Loucy (cell line): ENCODE results near the gene KAT8.

ENCODE experiments used
- EZH2phosphoT487 ChIP-seq: fragments of 200-600 bp; IDR thresholded peaks from 2 replicates; pipeline ENCODE4 v1.6.1; 2018; ENCODE audit warnings: antibody characterized with exemption, mild to moderate bottlenecking, moderate library complexity, borderline replicate concordance
- TF ChIP-seq, protein P1 (sequence below): fragments of 200-600 bp; sonication (generic); conservative IDR thresholded peaks from 2 replicates; pipeline ENCODE4 v1.5.1; 2014; ENCODE audit warnings: mild to moderate bottlenecking, antibody characterized with exemption, low read length

DNA sequence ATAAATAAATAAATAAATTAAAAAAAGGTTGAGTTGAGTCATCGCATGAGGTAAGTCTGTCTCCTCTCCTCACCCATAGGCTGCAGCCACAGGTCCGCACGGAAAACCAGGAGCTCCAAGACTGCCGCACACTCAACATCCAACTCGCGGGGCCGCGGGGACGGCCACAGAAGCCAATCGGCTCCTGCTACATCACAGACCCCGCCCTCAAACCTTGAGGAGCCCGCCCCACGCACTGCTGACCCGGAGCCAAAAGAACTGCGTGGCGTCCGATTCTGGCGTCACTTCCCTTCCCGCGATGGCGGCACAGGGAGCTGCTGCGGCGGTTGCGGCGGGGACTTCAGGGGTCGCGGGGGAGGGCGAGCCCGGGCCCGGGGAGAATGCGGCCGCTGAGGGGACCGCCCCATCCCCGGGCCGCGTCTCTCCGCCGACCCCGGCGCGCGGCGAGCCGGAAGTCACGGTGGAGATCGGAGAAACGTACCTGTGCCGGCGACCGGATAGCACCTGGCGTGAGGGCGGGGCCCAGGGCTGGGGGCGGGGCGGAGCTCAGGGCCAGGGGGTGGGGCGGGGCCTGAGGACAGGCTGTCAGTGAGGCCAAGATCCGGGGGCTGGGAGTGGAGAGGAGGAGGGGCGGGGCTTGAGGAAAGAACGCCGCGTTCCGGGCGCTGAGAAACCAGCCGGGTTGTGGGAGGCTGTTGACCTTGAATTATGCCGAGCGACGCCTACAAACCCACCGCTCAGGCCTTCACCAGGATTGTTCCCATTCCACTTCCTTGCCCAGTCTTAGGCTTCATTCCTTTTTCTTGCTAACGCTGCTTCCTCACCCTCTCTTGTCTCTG lies at the start of gene KAT8:
- TF ChIP-seq, protein P1, sequence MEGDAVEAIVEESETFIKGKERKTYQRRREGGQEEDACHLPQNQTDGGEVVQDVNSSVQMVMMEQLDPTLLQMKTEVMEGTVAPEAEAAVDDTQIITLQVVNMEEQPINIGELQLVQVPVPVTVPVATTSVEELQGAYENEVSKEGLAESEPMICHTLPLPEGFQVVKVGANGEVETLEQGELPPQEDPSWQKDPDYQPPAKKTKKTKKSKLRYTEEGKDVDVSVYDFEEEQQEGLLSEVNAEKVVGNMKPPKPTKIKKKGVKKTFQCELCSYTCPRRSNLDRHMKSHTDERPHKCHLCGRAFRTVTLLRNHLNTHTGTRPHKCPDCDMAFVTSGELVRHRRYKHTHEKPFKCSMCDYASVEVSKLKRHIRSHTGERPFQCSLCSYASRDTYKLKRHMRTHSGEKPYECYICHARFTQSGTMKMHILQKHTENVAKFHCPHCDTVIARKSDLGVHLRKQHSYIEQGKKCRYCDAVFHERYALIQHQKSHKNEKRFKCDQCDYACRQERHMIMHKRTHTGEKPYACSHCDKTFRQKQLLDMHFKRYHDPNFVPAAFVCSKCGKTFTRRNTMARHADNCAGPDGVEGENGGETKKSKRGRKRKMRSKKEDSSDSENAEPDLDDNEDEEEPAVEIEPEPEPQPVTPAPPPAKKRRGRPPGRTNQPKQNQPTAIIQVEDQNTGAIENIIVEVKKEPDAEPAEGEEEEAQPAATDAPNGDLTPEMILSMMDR: no peak
- no peak for TF ChIP-seq EZH2phosphoT487
